HG03175 (cell line): ENCODE results near the gene TFAP2B.

Experiments used
- ATAC-seq: cut with Tn5 transposase; IDR thresholded peaks from one replicate; pipeline ENCODE4 v1.9.1; 2021; ENCODE audit warnings: mild to moderate bottlenecking, moderate library complexity; ENCODE audit not compliant: unreplicated experiment

The TFAP2B gene

GRCh38 chr6:50818673-50819072 is at the start of gene TFAP2B:
Gene TFAP2B, plus strand, starts transcription at chr6:50818871. Its CDS starts 21 bp downstream, at chr6:50818892.
- no peak for ATAC-seq

- ATAC-seq, result no peak
Observed at GRCh38 chr6:50778696-50779095, 40.0 kb upstream of the TFAP2B start.

GRCh38 chr6:50780382-50780781 is 38.3 kb upstream of the TFAP2B start:
- no peak for ATAC-seq

GRCh38 chr6:50785921-50786320 is 32.8 kb upstream of the TFAP2B start:
- no peak for ATAC-seq

- ATAC-seq, result peak; percentile 75
Observed at GRCh38 chr6:50791900-50792508, 26.7 kb upstream of the TFAP2B start.

- no peak for ATAC-seq
Observed at GRCh38 chr6:50792771-50793170, 25.9 kb upstream of the TFAP2B start.

- ATAC-seq, result no peak
Observed at GRCh38 chr6:50795574-50795973, 23.1 kb upstream of the TFAP2B start.

GRCh38 chr6:50804283-50804682 is 14.4 kb upstream of the TFAP2B start:
- ATAC-seq, result no peak

GRCh38 chr6:50807035-50807434 is 11.6 kb upstream of the TFAP2B start:
- no peak for ATAC-seq

GRCh38 chr6:50815436-50816114 is 3.1 kb upstream of the TFAP2B start:
- peak; percentile 39 for ATAC-seq

GRCh38 chr6:50816115-50816675 is 2.5 kb upstream of the TFAP2B start:
- peak; percentile 71 for ATAC-seq

GRCh38 chr6:50816947-50817645 is 1.6 kb upstream of the TFAP2B start:
- ATAC-seq, result no peak

- no peak for ATAC-seq
Observed at GRCh38 chr6:50817646-50817950, 1.1 kb upstream of the TFAP2B start.

- ATAC-seq, result no peak
Observed at GRCh38 chr6:50818020-50818419, 651 bp upstream of the TFAP2B start.

GRCh38 chr6:50819466-50819903 is 814 bp downstream of the TFAP2B start:
- no peak for ATAC-seq

GRCh38 chr6:50819904-50820868 is 1.5 kb downstream of the TFAP2B start:
- no peak for ATAC-seq

- ATAC-seq, result no peak
Observed at GRCh38 chr6:50820869-50821264, 2.2 kb downstream of the TFAP2B start.

GRCh38 chr6:50821441-50822077 is 2.9 kb downstream of the TFAP2B start:
- no peak for ATAC-seq

GRCh38 chr6:50822078-50822476 is 3.4 kb downstream of the TFAP2B start:
- no peak for ATAC-seq
